Neural cell (in vitro differentiated cells): ENCODE data around the gene GUCA1C. TPM values are rescaled to one million over a fixed set of nuclear protein-coding genes. Genes with fewer than 3 reads are reported as not detected.

Source experiments
- H2AFZ ChIP-seq: fragments of 200-600, 300-800 bp; sonication (generic), shearing (Covaris generic); 2 replicates; pipeline ENCODE4 v1.6.0; 2014; ENCODE audit warnings: low read depth, mild to moderate bottlenecking, antibody characterized with exemption, low read length, moderate library complexity
- H3F3A ChIP-seq: fragments of 200-600 bp; shearing (Covaris generic); 2 replicates; pipeline ENCODE4 v1.6.1; 2016; ENCODE audit warnings: mild to moderate bottlenecking, moderate library complexity, mixed read lengths, antibody characterized with exemption, low read length; ENCODE audit not compliant: insufficient read depth, poor library complexity, severe bottlenecking
- H3K27ac ChIP-seq: fragments of 200-600, 300-800 bp; sonication (generic), shearing (Covaris generic); 2 replicates; pipeline ENCODE4 v1.5.1; 2014; ENCODE audit warnings: mild to moderate bottlenecking, low read length, moderate library complexity
- H3K27me3 ChIP-seq: fragments of 300-800, 200-600 bp; sonication (generic), shearing (Covaris generic); 2 replicates; pipeline ENCODE4 v1.6.0; 2014; ENCODE audit warnings: mild to moderate bottlenecking, low read depth, low read length, moderate library complexity; ENCODE audit not compliant: insufficient read depth
- H3K36me3 ChIP-seq: fragments of 300-800, 200-600 bp; sonication (generic), shearing (Covaris generic); 2 replicates; pipeline ENCODE4 v1.5.1; 2014; ENCODE audit warnings: mild to moderate bottlenecking, antibody characterized with exemption, low read length, moderate library complexity; ENCODE audit not compliant: insufficient read depth
- H3K4me2 ChIP-seq: fragments of 300-800, 200-600 bp; sonication (generic), shearing (Covaris generic); 2 replicates; pipeline ENCODE4 v1.6.0; 2014; ENCODE audit warnings: mild to moderate bottlenecking, low read length
- H3K4me3 ChIP-seq: fragments of 300-800, 200-600 bp; sonication (generic), shearing (Covaris generic); 2 replicates; pipeline ENCODE4 v1.5.1; 2014; ENCODE audit warnings: mild to moderate bottlenecking, low read length, moderate library complexity
- H3K79me2 ChIP-seq: fragments of 200-600 bp; shearing (Covaris generic); replicated peaks from 2 replicates; pipeline ENCODE4 v1.6.0; 2014; ENCODE audit warnings: mild to moderate bottlenecking, low read length, moderate library complexity; ENCODE audit not compliant: insufficient read depth
- H3K9ac ChIP-seq: fragments of 300-800, 200-600 bp; sonication (generic), shearing (Covaris generic); 2 replicates; pipeline ENCODE4 v1.6.1; 2016; ENCODE audit warnings: mild to moderate bottlenecking, low read length, mixed read lengths
- H3K9me2 ChIP-seq: fragments of 200-600 bp; shearing (Covaris generic); 2 replicates; pipeline ENCODE4 v1.6.1; 2016; ENCODE audit warnings: mild to moderate bottlenecking, low read length, mixed read lengths; ENCODE audit not compliant: insufficient read depth
- H3K9me3 ChIP-seq: fragments of 200-600, 300-800 bp; sonication (generic), shearing (Covaris generic); 2 replicates; pipeline ENCODE4 v1.6.1; 2016; ENCODE audit warnings: mild to moderate bottlenecking, mixed run types, low read length, moderate library complexity, mixed read lengths
- H4K20me1 ChIP-seq: fragments of 200-600 bp; shearing (Covaris generic); 2 replicates; pipeline ENCODE4 v1.6.1; 2016; ENCODE audit warnings: mild to moderate bottlenecking, mixed run types; ENCODE audit not compliant: insufficient read depth
- EP300 ChIP-seq: fragments of 450-650 bp; conservative IDR thresholded peaks from 2 replicates; pipeline ENCODE4 v1.6.1; 2014; ENCODE audit warnings: antibody characterized with exemption, mild to moderate bottlenecking, moderate library complexity; ENCODE audit not compliant: poor library complexity, severe bottlenecking
- EZH2 ChIP-seq: fragments of 200-600, 300-800 bp; shearing (Covaris generic), sonication (generic); IDR thresholded peaks from 2 replicates; pipeline ENCODE4 v1.6.1; 2014; ENCODE audit warnings: antibody characterized with exemption, low read length, borderline replicate concordance, mild to moderate bottlenecking; ENCODE audit not compliant: insufficient read depth, poor library complexity, severe bottlenecking
- MXI1 ChIP-seq: fragments of 450-650 bp; conservative IDR thresholded peaks from 2 replicates; pipeline ENCODE4 v1.6.1; 2014; ENCODE audit warnings: antibody characterized with exemption, mild to moderate bottlenecking; ENCODE audit not compliant: poor library complexity, severe bottlenecking
- POLR2AphosphoS5 ChIP-seq: IDR thresholded peaks from 2 replicates; pipeline ENCODE4 v1.6.1; 2012
- RAD21 ChIP-seq: fragments of 450-650 bp; conservative IDR thresholded peaks from 2 replicates; pipeline ENCODE4 v1.6.1; 2014; ENCODE audit warnings: antibody characterized with exemption, mild to moderate bottlenecking, moderate library complexity
- SMC3 ChIP-seq: fragments of 450-650 bp; conservative IDR thresholded peaks from 2 replicates; pipeline ENCODE4 v1.6.1; 2014; ENCODE audit warnings: antibody characterized with exemption, mild to moderate bottlenecking, moderate library complexity; ENCODE audit not compliant: poor library complexity
- TAF1 ChIP-seq: IDR thresholded peaks from 2 replicates; pipeline ENCODE4 v1.6.1; 2012; ENCODE audit warnings: low read depth
- polyA plus RNA-seq: library from polyadenylated mRNA; depleted of rRNA; stranded (reverse); fragments of >200 nt; gene quantifications from 2 replicates; pipeline ENCODE4 v1.2.3, GENCODE V29; 2014
- TF ChIP-seq, protein P1 (sequence below): IDR thresholded peaks from 2 replicates; pipeline ENCODE4 v1.6.1; 2012; ENCODE audit warnings: borderline replicate concordance
- TF ChIP-seq, protein P2 (sequence below): fragments of 450-650 bp; IDR thresholded peaks from 2 replicates; pipeline ENCODE4 v1.5.1; 2014; ENCODE audit warnings: antibody characterized with exemption, mild to moderate bottlenecking, moderate library complexity; ENCODE audit not compliant: poor library complexity, severe bottlenecking

The GUCA1C gene
- polyA plus RNA-seq, 1 donor from 2014 or later, result not detected

DNA sequence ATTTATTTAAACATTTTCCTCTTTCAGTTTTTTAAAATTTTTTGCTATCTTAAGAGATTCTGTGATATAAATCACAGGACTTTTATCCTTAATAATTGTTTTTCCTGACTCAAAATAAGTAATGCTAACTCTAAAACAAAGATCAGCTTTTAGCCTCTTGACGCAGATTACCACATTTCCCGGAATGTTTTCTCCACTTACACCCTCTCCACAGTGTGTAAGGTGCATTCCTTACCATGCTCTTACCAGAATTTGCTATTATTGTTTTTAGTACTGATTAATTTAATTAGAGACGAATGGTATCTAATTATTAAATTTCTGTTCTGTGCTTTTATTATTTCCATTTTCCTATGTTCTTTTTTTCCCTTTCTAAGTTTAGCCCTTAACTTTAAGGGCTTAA, 34.8 kb downstream of the GUCA1C start:
- H3K9me3 ChIP-seq, result no peaks in the 10 kb centered on the region
- no peak overlapping the region for H3K27ac ChIP-seq
- H3K4me3 ChIP-seq, result no peak overlapping the region
- no peaks in the 10 kb centered on the region for H3K9me2 ChIP-seq
- no peaks in the 10 kb centered on the region for H3F3A ChIP-seq
- H3K36me3 ChIP-seq, result no peaks in the 10 kb centered on the region
- H4K20me1 ChIP-seq, result no peaks in the 10 kb centered on the region
- H3K79me2 ChIP-seq, result no peaks in the 10 kb centered on the region
- no peak for TF ChIP-seq POLR2AphosphoS5
- no peaks in the 10 kb centered on the region for H3K27me3 ChIP-seq
- H3K4me2 ChIP-seq, result no peak overlapping the region
- no peak overlapping the region for H2AFZ ChIP-seq
- H3K9ac ChIP-seq, result no peak overlapping the region

DNA sequence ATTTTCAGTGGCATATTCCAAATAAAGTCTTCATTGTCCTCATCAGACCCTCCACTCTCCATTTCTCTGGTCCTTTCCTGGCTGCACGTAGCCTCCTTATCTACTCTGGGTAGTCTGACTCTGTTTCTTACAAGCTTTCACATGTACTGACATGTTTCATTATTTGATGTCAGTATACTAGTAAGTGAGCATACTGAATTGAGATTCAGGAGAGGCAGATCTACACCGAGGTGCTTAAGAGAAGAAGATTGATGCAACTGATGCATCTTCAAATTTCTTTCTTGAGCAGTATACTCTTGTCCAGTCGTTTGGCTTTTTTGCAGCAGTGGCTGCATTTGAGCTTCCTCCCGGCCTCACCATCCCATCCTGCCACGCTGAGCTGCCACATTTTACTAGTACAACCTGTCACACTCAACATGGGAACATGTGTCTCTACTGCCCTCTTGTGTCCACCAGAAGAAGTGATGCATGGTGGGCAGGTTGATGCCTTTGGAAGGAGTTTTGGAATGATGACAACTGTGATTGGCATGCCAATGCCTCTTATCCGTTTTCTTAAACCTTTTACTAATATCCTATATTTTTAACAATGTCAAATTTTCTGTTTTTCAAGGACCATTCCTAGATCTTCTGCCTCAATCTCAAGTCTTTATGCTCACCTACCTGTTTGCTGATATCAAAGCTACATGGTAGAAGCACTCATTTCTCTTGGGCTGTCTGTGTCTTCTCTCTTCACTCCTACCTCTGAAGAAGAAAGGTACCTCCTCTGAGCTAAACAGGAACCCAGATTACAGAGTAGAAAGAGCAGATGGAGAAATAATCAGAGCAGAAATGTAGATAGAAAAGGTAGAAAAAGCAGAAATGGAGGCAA, 38.7 kb downstream of the GUCA1C start:
- H4K20me1 ChIP-seq, result no peaks in the 10 kb centered on the region
- no peaks in the 10 kb centered on the region for H3K9me2 ChIP-seq
- no peaks in the 10 kb centered on the region for H3K27me3 ChIP-seq
- no peak overlapping the region for H3K27ac ChIP-seq
- H3F3A ChIP-seq, result no peaks in the 10 kb centered on the region
- no peak overlapping the region for H2AFZ ChIP-seq
- H3K9ac ChIP-seq, result no peak overlapping the region
- H3K36me3 ChIP-seq, result no peaks in the 10 kb centered on the region
- TF ChIP-seq, protein P1, sequence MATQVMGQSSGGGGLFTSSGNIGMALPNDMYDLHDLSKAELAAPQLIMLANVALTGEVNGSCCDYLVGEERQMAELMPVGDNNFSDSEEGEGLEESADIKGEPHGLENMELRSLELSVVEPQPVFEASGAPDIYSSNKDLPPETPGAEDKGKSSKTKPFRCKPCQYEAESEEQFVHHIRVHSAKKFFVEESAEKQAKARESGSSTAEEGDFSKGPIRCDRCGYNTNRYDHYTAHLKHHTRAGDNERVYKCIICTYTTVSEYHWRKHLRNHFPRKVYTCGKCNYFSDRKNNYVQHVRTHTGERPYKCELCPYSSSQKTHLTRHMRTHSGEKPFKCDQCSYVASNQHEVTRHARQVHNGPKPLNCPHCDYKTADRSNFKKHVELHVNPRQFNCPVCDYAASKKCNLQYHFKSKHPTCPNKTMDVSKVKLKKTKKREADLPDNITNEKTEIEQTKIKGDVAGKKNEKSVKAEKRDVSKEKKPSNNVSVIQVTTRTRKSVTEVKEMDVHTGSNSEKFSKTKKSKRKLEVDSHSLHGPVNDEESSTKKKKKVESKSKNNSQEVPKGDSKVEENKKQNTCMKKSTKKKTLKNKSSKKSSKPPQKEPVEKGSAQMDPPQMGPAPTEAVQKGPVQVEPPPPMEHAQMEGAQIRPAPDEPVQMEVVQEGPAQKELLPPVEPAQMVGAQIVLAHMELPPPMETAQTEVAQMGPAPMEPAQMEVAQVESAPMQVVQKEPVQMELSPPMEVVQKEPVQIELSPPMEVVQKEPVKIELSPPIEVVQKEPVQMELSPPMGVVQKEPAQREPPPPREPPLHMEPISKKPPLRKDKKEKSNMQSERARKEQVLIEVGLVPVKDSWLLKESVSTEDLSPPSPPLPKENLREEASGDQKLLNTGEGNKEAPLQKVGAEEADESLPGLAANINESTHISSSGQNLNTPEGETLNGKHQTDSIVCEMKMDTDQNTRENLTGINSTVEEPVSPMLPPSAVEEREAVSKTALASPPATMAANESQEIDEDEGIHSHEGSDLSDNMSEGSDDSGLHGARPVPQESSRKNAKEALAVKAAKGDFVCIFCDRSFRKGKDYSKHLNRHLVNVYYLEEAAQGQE, result no peak
- TF ChIP-seq, protein P2, sequence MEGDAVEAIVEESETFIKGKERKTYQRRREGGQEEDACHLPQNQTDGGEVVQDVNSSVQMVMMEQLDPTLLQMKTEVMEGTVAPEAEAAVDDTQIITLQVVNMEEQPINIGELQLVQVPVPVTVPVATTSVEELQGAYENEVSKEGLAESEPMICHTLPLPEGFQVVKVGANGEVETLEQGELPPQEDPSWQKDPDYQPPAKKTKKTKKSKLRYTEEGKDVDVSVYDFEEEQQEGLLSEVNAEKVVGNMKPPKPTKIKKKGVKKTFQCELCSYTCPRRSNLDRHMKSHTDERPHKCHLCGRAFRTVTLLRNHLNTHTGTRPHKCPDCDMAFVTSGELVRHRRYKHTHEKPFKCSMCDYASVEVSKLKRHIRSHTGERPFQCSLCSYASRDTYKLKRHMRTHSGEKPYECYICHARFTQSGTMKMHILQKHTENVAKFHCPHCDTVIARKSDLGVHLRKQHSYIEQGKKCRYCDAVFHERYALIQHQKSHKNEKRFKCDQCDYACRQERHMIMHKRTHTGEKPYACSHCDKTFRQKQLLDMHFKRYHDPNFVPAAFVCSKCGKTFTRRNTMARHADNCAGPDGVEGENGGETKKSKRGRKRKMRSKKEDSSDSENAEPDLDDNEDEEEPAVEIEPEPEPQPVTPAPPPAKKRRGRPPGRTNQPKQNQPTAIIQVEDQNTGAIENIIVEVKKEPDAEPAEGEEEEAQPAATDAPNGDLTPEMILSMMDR, result peak; percentile 93
- TF ChIP-seq POLR2AphosphoS5, result no peak
- no peak for TF ChIP-seq TAF1
- TF ChIP-seq EZH2, result no peak
- peak; percentile 34 for TF ChIP-seq EP300
- TF ChIP-seq RAD21, result peak; percentile 93
- peak; percentile 95 for TF ChIP-seq SMC3
- TF ChIP-seq MXI1, result peak; percentile 22
- H3K9me3 ChIP-seq, result no peaks in the 10 kb centered on the region
- no peaks in the 10 kb centered on the region for H3K79me2 ChIP-seq
- H3K4me3 ChIP-seq, result no peak overlapping the region
- no peak overlapping the region for H3K4me2 ChIP-seq
